Liver (tissue), 9 donors: Measurements from ENCODE around the gene KYAT1. TPM values are rescaled to one million over a fixed set of nuclear protein-coding genes. Genes with fewer than 3 reads are reported as not detected.

Source experiments
- DNase-seq: peaks from one replicate; pipeline ENCODE4 v3.0.0-alpha.2; 2017; ENCODE audit warnings: low spot score
- H3K27ac ChIP-seq, 2 donors: one replicate each; pipeline ENCODE4 v1.7.0; 2013; ENCODE audit warnings: inconsistent platforms in 2 of 2, low read length in 2 of 2, control low read depth in 1 of 2, low read depth in 1 of 2, mild to moderate bottlenecking in 1 of 2
- H3K27me3 ChIP-seq, 4 donors: one replicate each; pipeline versions ENCODE4 v1.6.1 to v1.7.0; 2013; ENCODE audit warnings: low read length in 3 of 4, inconsistent platforms in 1 of 4, mild to moderate bottlenecking in 1 of 4, moderate library complexity in 1 of 4; ENCODE audit not compliant: control insufficient read depth in 4 of 4, insufficient read depth in 4 of 4
- H3K36me3 ChIP-seq, 4 donors: one replicate each; pipeline versions ENCODE4 v1.6.1 to v1.7.0; 2013; ENCODE audit warnings: low read length in 3 of 4, mild to moderate bottlenecking in 3 of 4, low read depth in 1 of 4, moderate library complexity in 1 of 4; ENCODE audit not compliant: control insufficient read depth in 4 of 4, insufficient read depth in 3 of 4
- H3K4me1 ChIP-seq, 4 donors: one replicate each; pipeline versions ENCODE4 v1.6.1 to v1.7.0; 2013; ENCODE audit warnings: low read length in 3 of 4, mild to moderate bottlenecking in 3 of 4, moderate library complexity in 1 of 4; ENCODE audit not compliant: control insufficient read depth in 4 of 4, insufficient read depth in 4 of 4
- H3K4me3 ChIP-seq, 3 donors: one replicate each; pipeline versions ENCODE4 v1.6.1 to v1.7.0; 2013; ENCODE audit warnings: low read length in 3 of 3, control low read depth in 1 of 3, low read depth in 1 of 3, mild to moderate bottlenecking in 1 of 3
- H3K9ac ChIP-seq, 2 donors: one replicate each; pipeline ENCODE4 v1.7.0; 2013; ENCODE audit warnings: low read length in 2 of 2, mild to moderate bottlenecking in 2 of 2, moderate library complexity in 2 of 2, control low read depth in 1 of 2, low read depth in 1 of 2
- H3K9me3 ChIP-seq, 4 donors: one replicate each; pipeline versions ENCODE4 v1.6.1 to v1.7.0; 2013; ENCODE audit warnings: low read length in 3 of 4; ENCODE audit not compliant: control insufficient read depth in 4 of 4
- ATF3 ChIP-seq: IDR thresholded peaks from 2 replicates; pipeline ENCODE4 v1.6.1; 2016; ENCODE audit warnings: antibody characterized with exemption
- CTCF ChIP-seq: fragments of 150-350 bp; IDR thresholded peaks from 2 replicates; pipeline ENCODE4 v1.5.1; 2017; ENCODE audit warnings: improper control_type of control experiment, low read depth, low read length; ENCODE audit not compliant: missing input control
- GABPA ChIP-seq, 2 donors: IDR thresholded peaks in 1 of 2; conservative IDR thresholded peaks in 1 of 2; 2 replicates each; pipeline ENCODE4 v1.6.1; 2016; ENCODE audit warnings: antibody characterized with exemption in 2 of 2, mild to moderate bottlenecking in 1 of 2, moderate library complexity in 1 of 2
- HNF4A ChIP-seq, 2 donors: conservative IDR thresholded peaks; 2 replicates each; pipeline ENCODE4 v1.6.1; 2016; ENCODE audit warnings: antibody characterized with exemption in 2 of 2, mild to moderate bottlenecking in 2 of 2
- JUND ChIP-seq, 2 donors: IDR thresholded peaks; 2 replicates each; pipeline ENCODE4 v1.6.1; 2016; ENCODE audit warnings: antibody characterized with exemption in 2 of 2
- MAX ChIP-seq: IDR thresholded peaks from 2 replicates; pipeline ENCODE4 v1.6.1; 2016; ENCODE audit warnings: antibody characterized with exemption
- NR2F2 ChIP-seq: IDR thresholded peaks from 2 replicates; pipeline ENCODE4 v1.6.1; 2016; ENCODE audit warnings: antibody characterized with exemption
- RAD21 ChIP-seq, 2 donors: IDR thresholded peaks; 2 replicates each; pipeline ENCODE4 v1.6.1; 2016; ENCODE audit warnings: antibody characterized with exemption in 2 of 2, mild to moderate bottlenecking in 2 of 2
- REST ChIP-seq: IDR thresholded peaks from 2 replicates; pipeline ENCODE4 v1.6.1; 2016; ENCODE audit warnings: antibody characterized with exemption, mild to moderate bottlenecking
- SP1 ChIP-seq: IDR thresholded peaks from 2 replicates; pipeline ENCODE4 v1.6.1; 2018; ENCODE audit warnings: antibody characterized with exemption, mild to moderate bottlenecking
- TAF1 ChIP-seq: conservative IDR thresholded peaks from 2 replicates; pipeline ENCODE4 v1.6.1; 2016; ENCODE audit warnings: antibody characterized with exemption, mild to moderate bottlenecking
- ZBTB33 ChIP-seq: IDR thresholded peaks from 2 replicates; pipeline ENCODE4 v1.6.1; 2016; ENCODE audit warnings: antibody characterized with exemption
- WGBS: extraction: QIAGEN DNeasy Blood & Tissue Kit; methylation state at CpG from one replicate; pipeline ENCODE4 v1.1.7; 2013; 5-methylcytosine and 5-hydroxymethylcytosine counted together
- polyA plus RNA-seq, 2 donors: library from polyadenylated mRNA; stranded (reverse) in 1 of 2; unstranded in 1 of 2; fragments of 200-250 nt in 1 of 2; fragments of >200 nt in 1 of 2; fragmentation: Nextera tagmentation in 1 of 2; extraction: Ambion mirVana in 1 of 2; gene quantifications; one replicate each; pipeline versions ENCODE4 v1.2.1 to v1.2.3, GENCODE V29; 2013 to 2015
- total RNA-seq, 2 donors: library from RNA; depleted of rRNA; stranded (reverse); fragments of >200 nt; gene quantifications; one replicate each; pipeline ENCODE4 v1.2.3, GENCODE V29; 2014
- donor health status: healthy.
- donor health status: healthy.
- donor health status: healthy.
- donor health status: healthy.
- donor health status: healthy.

KYAT1 gene
- total and polyA plus RNA-seq, 4 donors = 3.8 to 8.1 (median 7.4) TPM

- H3K9me3 ChIP-seq = no peaks in the 10 kb centered on the region
- peaks cover 6 to 38% (median 30%) of the 10 kb centered on the region in 4 donors for H3K36me3 ChIP-seq
- no peak for DNase-seq
- peaks cover 3 to 49% (median 27%) of the 10 kb centered on the region in 4 donors for H3K4me1 ChIP-seq
- peak in 1 of 2 donors; percentile 22 for TF ChIP-seq RAD21 (IDR thresholded peaks at IDR 0.05)
- peak; percentile 8 to 23 for TF ChIP-seq JUND (IDR thresholded peaks at IDR 0.05)
- no peak for TF ChIP-seq CTCF
- no peak for TF ChIP-seq ZBTB33
- peak; percentile 91 for TF ChIP-seq NR2F2
- TF ChIP-seq ATF3 = no peak
- TF ChIP-seq SP1 = peak; percentile 41
- TF ChIP-seq GABPA (IDR thresholded peaks at IDR 0.05 in 1 of 2, conservative IDR thresholded peaks at IDR 0.05 in 1 of 2) = peak in 1 of 2 donors; percentile 16
- TF ChIP-seq MAX = no peak
- peak overlapping the region; percentile 34 to 47 for H3K27ac ChIP-seq
- WGBS = 56% methylated on average over 8 of the region's 8 CpGs
- no peak overlapping the region for H3K4me3 ChIP-seq
- peak overlapping the region in 1 of 2 donors; percentile 5 for H3K9ac ChIP-seq
- H3K27me3 ChIP-seq = no peaks in the 10 kb centered on the region
Observed at GRCh38 chr9:128911529-128912035, 29.8 kb upstream of the KYAT1 start.

GRCh38 chr9:128910906-128911305 lies 29.2 kb upstream of the KYAT1 start:
- Histone ChIP-seq H3K27me3 (no peaks in the 10 kb centered on the region), H3K27ac (peak overlapping the region; percentile 34 to 47), H3K9ac (no peak overlapping the region), H3K36me3 (peaks cover 6 to 39% (median 30%) of the 10 kb centered on the region in 4 donors), H3K9me3 (no peaks in the 10 kb centered on the region), H3K4me1 (peaks cover 3 to 47% (median 23%) of the 10 kb centered on the region in 4 donors), H3K4me3 (no peak overlapping the region)
- no peak for TF ChIP-seq REST
- TF ChIP-seq ATF3 = no peak
- no peak for TF ChIP-seq HNF4A (conservative IDR thresholded peaks at IDR 0.05)
- TF ChIP-seq TAF1 = no peak
- no peak for TF ChIP-seq SP1
- 91% methylated on average over 6 of the region's 6 CpGs for WGBS
- no peak for DNase-seq
